Measurements from ENCODE around the gene FAM78B. TPM values are rescaled to one million over a fixed set of nuclear protein-coding genes. Genes with fewer than 3 reads are reported as not detected.

Gene FAM78B
- total RNA-seq, 3 donors from 2014 or later, result 1.3 to 3.7 (median 2.2) TPM

- TF ChIP-seq CTCF (IDR thresholded peaks at IDR 0.05), result no peak
- H3K4me3 ChIP-seq, result no peak overlapping the region
- H3K4me1 ChIP-seq (ENCODE audit: low read depth), result no peaks in the 10 kb centered on the region
- intact Hi-C loops (cut with DNase I, micrococcal nuclease), result no loop called here
- no peaks in the 10 kb centered on the region for H3K36me3 ChIP-seq (ENCODE audit: low read depth)
- DNase-seq, result no peak
- H3K9me3 ChIP-seq, result no peaks in the 10 kb centered on the region
- ATAC-seq, result no peak
Observed at GRCh38 chr1:166193057-166193698, 26.4 kb upstream of the FAM78B start.

GRCh38 chr1:166190400-166190799 is 23.6 kb upstream of the FAM78B start:
- ATAC-seq (no peak), DNase-seq (no peak)
- intact Hi-C loops (cut with DNase I, micrococcal nuclease), result no loop called here
- Histone ChIP-seq H3K4me1 (ENCODE audit: low read depth) (no peaks in the 10 kb centered on the region), H3K36me3 (ENCODE audit: low read depth) (no peaks in the 10 kb centered on the region), H3K4me3 (no peak overlapping the region), H3K9me3 (no peaks in the 10 kb centered on the region)
- no peak for TF ChIP-seq CTCF (IDR thresholded peaks at IDR 0.05)

GRCh38 chr1:166189126-166189525 is 22.3 kb upstream of the FAM78B start:
- Histone ChIP-seq H3K4me3 (no peak overlapping the region), H3K9me3 (no peaks in the 10 kb centered on the region), H3K4me1 (ENCODE audit: low read depth) (no peaks in the 10 kb centered on the region), H3K36me3 (ENCODE audit: low read depth) (no peaks in the 10 kb centered on the region)
- DNase-seq, result no peak
- no peak for TF ChIP-seq CTCF (IDR thresholded peaks at IDR 0.05)
- no peak for ATAC-seq
- intact Hi-C loops (cut with DNase I, micrococcal nuclease), result no loop called here

GRCh38 chr1:166185526-166185925 is 18.7 kb upstream of the FAM78B start:
- H3K9me3 ChIP-seq, result no peaks in the 10 kb centered on the region
- TF ChIP-seq CTCF (IDR thresholded peaks at IDR 0.05), result no peak
- H3K4me1 ChIP-seq (ENCODE audit: low read depth), result no peaks in the 10 kb centered on the region
- no peak overlapping the region for H3K4me3 ChIP-seq
- no peaks in the 10 kb centered on the region for H3K36me3 ChIP-seq (ENCODE audit: low read depth)
- no peak for DNase-seq
- intact Hi-C loops (cut with DNase I, micrococcal nuclease), result no loop called here
- no peak for ATAC-seq

- intact Hi-C loops (cut with DNase I, micrococcal nuclease), result no loop called here
- no peak for TF ChIP-seq CTCF (IDR thresholded peaks at IDR 0.05)
- H3K4me1 ChIP-seq (ENCODE audit: low read depth), result no peaks in the 10 kb centered on the region
- H3K36me3 ChIP-seq (ENCODE audit: low read depth), result no peaks in the 10 kb centered on the region
- ATAC-seq (no peak), DNase-seq (no peak)
- no peaks in the 10 kb centered on the region for H3K9me3 ChIP-seq
- H3K4me3 ChIP-seq, result no peak overlapping the region
Observed at GRCh38 chr1:166184897-166185296, 18.1 kb upstream of the FAM78B start.

- H3K4me3 ChIP-seq, result no peak overlapping the region
- no peaks in the 10 kb centered on the region for H3K36me3 ChIP-seq (ENCODE audit: low read depth)
- DNase-seq (no peak), ATAC-seq (no peak)
- intact Hi-C loops (cut with DNase I, micrococcal nuclease), result no loop called here
- no peaks in the 10 kb centered on the region for H3K9me3 ChIP-seq
- no peaks in the 10 kb centered on the region for H3K4me1 ChIP-seq (ENCODE audit: low read depth)
- no peak for TF ChIP-seq CTCF (IDR thresholded peaks at IDR 0.05)
Observed at GRCh38 chr1:166184012-166184411, 17.2 kb upstream of the FAM78B start.

All from mucosa of descending colon (tissue), 3 donors.